Embryonic facial prominence (tissue), 1 donor: Measurements from ENCODE around the gene PDE6D.

Experiments used
- DNase-seq: peaks from one replicate; pipeline ENCODE4 v3.0.0-alpha.2; 2016; ENCODE audit errors: extremely low spot score

PDE6D gene

DNA sequence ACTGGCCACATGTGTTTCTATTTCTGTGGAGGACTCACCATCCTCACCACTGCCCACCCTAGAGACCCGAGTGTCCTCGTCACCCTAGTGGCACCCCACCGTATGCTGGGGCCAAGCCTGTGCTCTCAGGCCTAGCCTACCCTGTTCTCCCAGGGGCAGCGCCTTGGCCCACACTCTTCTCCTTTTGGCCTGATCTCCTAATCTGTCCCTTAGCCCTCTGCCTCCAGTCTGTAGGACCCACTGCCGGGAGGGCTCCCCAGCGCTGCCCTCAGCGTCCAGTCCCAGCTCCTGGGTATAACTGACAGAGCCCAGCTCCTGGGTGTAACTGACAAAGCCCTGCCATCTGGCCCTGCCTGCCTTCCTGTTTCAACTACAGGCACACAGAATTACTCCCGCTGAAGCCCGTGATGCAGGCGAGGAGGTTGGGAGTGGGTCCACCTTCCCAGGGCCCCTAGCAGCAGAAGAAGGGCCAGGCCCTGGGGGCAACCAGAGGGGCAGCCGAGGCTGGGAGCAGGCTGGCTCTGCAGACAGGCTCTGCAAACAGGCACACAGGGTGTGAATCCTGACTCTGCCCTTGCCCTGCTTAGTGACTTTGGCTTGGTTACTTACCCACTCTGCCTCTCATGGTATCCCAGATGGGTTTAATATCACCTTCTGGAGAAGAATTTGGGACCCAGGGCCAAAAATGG, 98.3 kb downstream of the PDE6D start:
- no peak for DNase-seq
